ENCODE measurements around the gene TXNRD1. TPM values are rescaled to one million over a fixed set of nuclear protein-coding genes. Genes with fewer than 3 reads are reported as not detected.
A peak's percentile ranks its signal among the peaks of the same experiment; 100 is the strongest.

TXNRD1 gene
- total and polyA plus RNA-seq, 2 of the 8 experiments (the other 6 are each of a cell fraction or from before 2014, with no cell fraction given), result 56.8 to 127 TPM

- H2AFZ ChIP-seq (ENCODE audit: low read length), result 0 out of 2 replicates have a peak overlapping the region, but pooled peaks have one; percentile 41
- 94% methylated on average over 4 of the region's 4 CpGs; no CpG with 5 or more reads in 1 of the 2 experiments for WGBS, 2 experiments (ENCODE audit: extremely low coverage in 1 of 2, insufficient coverage in 1 of 2, insufficient read length in 1 of 2, insufficient replicate concordance in 2 of 2, low coverage in 1 of 2, low lambda C conversion rate in 2 of 2, missing lambda C conversion rate in 1 of 2)
- H3K4me3 ChIP-seq (ENCODE audit: extremely low read depth in 1 of 4, insufficient read depth in 2 of 4, low read depth in 3 of 4, low read length in 4 of 4), result no peak overlapping the region
- H3K79me1 ChIP-seq (ENCODE audit: low read depth, low read length), result no peaks in the 10 kb centered on the region
- no peak overlapping the region for H2BK5ac ChIP-seq (ENCODE audit: low read depth, low read length)
- H3K9ac ChIP-seq (replicated peaks in 1 of 4; ENCODE audit: extremely low read depth in 1 of 4, low read depth in 3 of 4, low read length in 3 of 4), result no peak overlapping the region
- H3K27ac ChIP-seq (ENCODE audit: low read depth, low read length), result no peak overlapping the region
- no peaks in the 10 kb centered on the region for H3K9me3 ChIP-seq (ENCODE audit: insufficient read depth in 2 of 2, low read depth in 1 of 2, low read length in 1 of 2)
- H2BK12ac ChIP-seq (ENCODE audit: low read depth, low read length), result no peak overlapping the region
- H3K79me2 ChIP-seq (ENCODE audit: control insufficient read depth in 1 of 2, insufficient read depth in 2 of 2, low read length in 2 of 2), result no peaks in the 10 kb centered on the region
- CTCF ChIA-PET (ENCODE audit: partially characterized antibody), result no interaction called here
- H2BK120ac ChIP-seq (replicated peaks; ENCODE audit: low read depth, low read length), result no peak overlapping the region
- H3K4ac ChIP-seq (replicated peaks; ENCODE audit: insufficient read length, low read depth, low read length), result no peak overlapping the region
- no peak overlapping the region for H2BK20ac ChIP-seq (ENCODE audit: low read length)
- H3K23ac ChIP-seq (ENCODE audit: insufficient read length), result no peak overlapping the region
- H4K20me1 ChIP-seq (replicated peaks in 1 of 2; ENCODE audit: control insufficient read depth in 1 of 2, insufficient read depth in 2 of 2, low read length in 2 of 2), result no peaks in the 10 kb centered on the region
- FAIRE-seq (no peak), DNase-seq (ENCODE audit: low read depth in 1 of 2, low spot score in 2 of 2) (no peak)
- no peak overlapping the region for H4K91ac ChIP-seq (replicated peaks; ENCODE audit: insufficient read length, low read length)
- H3K23me2 ChIP-seq (ENCODE audit: low read depth, low read length), result no peaks in the 10 kb centered on the region
- H4K8ac ChIP-seq (ENCODE audit: extremely low read depth, insufficient read depth, low read length), result no peak overlapping the region
- no peaks in the 10 kb centered on the region for H3K4me1 ChIP-seq (replicated peaks in 1 of 4; ENCODE audit: control insufficient read depth in 3 of 4, insufficient read depth in 4 of 4, low read length in 3 of 4)
- no peak overlapping the region for H3K56ac ChIP-seq (replicated peaks; ENCODE audit: insufficient read length, low read depth, low read length)
- H3K27me3 ChIP-seq (replicated peaks in 1 of 4; ENCODE audit: control insufficient read depth in 3 of 4, extremely low read depth in 1 of 4, insufficient read depth in 3 of 4, low read length in 3 of 4), result no peaks in the 10 kb centered on the region
- H2AK5ac ChIP-seq (ENCODE audit: low read depth, low read length), result no peak overlapping the region
- H4K5ac ChIP-seq (ENCODE audit: insufficient read length, low read depth, low read length), result no peak overlapping the region
- no peak overlapping the region for H3K4me2 ChIP-seq (ENCODE audit: insufficient read depth in 1 of 2, low read depth in 2 of 2, low read length in 2 of 2)
- no peak overlapping the region for H3K18ac ChIP-seq (ENCODE audit: extremely low read depth, low read length)
- no peak overlapping the region for H3K14ac ChIP-seq (ENCODE audit: insufficient read length)
- POLR2A ChIA-PET (ENCODE audit: partially characterized antibody), result no interaction called here
- H2BK15ac ChIP-seq (ENCODE audit: low read length), result no peak overlapping the region
- no peaks in the 10 kb centered on the region for H3K36me3 ChIP-seq (ENCODE audit: control insufficient read depth in 2 of 4, insufficient read depth in 4 of 4, low read length in 3 of 4)
- no peak for TF ChIP-seq CHD1 (IDR thresholded peaks at IDR 0.05; ENCODE audit: low read depth, low read length)
Observed at GRCh38 chr12:104181313-104181712, 34.3 kb upstream of the TXNRD1 start.

Measured in H1 (cell line).